ENCODE data around the gene EYS.

The EYS gene

DNA sequence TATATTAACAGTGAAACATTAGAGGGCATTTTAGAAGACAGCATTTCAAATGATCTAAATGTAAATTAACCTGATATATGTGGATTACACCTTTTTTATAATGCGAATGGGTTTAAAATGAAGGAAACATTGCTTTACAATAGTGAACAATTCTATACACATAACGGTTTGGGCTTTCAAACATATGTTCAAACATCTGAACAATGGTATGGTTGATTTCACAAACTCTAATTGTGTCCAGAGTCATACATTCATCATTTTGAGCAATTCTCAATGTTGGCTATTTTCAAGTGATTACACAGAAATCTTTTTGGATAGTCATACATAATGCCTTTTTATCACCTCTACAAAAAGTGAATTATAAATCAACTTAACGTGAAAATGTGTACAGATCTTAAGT lies 1493.3 kb downstream of the EYS start:
- no peak for DNase-seq

DNA sequence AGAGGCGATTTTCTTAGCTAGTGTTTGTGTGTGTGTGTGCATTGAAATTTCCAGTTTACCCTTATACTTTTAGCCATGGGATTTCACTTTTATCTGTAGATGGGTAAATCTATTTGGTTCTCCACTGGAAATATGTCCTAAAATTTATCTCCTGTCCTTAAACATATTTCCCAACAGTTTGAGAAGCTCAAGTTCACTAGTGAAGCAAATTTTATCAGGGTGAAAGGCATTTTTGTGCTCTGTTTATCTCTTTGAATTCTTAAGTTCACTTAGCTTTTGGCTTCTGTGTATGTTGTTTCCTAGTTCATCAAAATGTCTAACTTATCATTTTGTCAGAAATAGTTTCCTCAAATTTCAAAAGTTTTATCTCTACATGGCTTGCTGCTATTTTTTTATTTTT lies 1509.8 kb downstream of the EYS start:
- DNase-seq, result no peak

DNA sequence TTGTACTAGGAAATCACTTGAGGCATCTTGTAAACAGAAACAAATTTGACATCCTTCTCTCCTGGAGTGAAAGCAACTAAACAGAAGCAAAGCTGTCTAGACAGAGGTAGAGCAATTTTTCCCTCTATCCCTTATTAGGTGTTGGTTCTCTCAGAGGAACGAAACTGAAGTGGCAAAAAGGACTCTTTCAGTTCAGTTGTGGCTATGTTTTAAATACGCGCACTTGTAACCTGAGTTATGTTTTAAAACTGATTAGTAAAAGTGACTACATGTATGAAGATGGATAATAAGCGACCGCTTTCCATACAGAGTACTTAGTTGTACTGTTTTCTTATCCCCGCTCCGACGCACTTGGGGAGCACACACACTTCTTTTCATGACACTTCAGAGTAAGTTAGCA lies 1520.4 kb downstream of the EYS start:
- DNase-seq, result no peak

DNA sequence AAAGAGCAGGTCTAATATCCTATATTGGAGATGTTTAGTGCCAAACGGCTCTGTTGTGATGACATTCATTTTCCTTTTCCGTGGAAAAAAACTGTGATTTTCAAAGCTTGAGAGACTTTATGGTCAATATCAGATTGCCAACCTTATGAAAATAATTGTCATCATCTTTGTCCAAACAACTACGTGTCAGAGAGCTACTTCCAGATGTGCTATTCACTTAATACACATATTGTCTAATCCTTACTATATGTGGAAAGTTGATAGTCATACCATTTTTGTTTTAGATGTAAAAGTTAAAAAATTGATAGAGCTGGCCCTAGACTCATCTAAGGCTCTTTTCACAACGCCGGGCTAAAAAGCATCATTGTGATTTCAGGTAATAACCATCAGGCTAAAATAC lies 1521.4 kb downstream of the EYS start:
- no peak for DNase-seq

DNA sequence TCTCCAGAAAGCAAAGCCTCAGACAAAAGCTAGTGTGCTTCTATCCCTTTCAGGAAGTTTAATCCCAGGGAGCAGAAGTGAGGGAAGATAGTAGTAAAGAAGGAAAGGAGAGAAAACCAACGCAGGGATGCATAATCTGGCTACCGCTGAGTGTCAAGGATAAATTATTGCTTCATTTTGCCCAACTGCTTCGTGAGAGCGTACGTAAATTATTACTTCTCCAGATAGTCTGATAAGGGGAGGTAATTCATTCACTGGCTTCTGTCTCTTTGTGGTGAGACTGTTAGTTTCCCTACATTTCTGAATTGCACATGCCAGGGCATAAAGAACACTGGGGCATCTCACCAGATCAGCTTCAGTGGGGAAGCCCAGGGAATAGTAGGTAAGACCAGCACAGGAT lies 1531.7 kb downstream of the EYS start:
- DNase-seq, result no peak

DNA sequence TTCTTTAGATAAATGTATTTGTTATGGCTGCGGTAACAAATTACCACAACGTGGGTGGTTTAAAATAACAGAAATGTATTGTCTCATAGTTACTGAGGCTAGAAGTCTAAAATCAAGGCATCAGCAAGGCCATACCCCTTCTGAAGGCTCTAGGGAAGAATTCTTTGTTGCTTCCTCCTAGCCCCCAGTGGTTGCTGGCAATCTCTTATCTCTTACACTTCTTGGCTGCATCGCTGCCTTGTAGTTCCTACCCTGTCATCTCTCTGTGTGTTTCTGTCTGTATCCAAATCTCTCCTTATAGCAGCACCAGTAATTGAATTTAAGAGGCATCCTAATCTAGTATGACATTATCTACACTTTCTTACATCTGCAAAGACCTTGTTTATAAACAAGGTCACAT lies 1536.7 kb downstream of the EYS start:
- no peak for DNase-seq

DNA sequence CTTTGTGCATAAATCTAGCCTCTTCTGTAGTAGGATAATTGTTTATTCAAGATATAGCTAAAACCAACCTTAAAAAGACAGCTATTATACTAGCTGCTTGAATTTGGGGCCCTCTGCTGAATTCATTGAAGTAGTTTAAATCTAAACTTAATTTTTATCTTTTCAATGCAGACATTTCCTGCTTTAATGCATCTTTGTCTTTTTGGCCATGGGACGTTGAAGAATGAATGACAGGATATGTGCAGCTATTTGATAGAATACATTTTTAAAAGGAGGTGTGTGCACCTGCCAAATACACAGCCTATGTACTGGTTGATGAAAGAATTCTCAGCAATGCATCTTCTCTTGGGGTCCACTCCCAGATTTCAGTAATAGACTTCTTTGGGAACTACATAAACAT lies 1546.5 kb downstream of the EYS start:
- DNase-seq, result no peak

DNA sequence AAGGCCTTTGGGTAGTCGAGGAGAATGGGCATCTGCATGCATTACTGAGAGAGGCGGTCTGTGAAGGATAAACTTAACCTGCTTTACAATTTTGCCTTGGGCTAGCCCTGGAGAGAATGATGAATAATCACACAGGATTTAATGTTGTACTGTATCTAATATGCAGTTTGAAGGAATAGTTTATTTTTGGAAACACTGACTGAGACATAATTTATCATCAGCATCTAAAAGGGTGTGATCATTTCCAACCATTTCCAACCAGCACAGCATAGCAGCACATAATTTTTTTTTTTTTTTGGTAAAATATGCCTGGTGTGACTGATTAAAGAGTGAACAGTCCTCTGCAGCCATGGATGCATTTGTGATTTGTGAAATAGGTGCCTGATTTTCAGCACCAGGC lies 1552.0 kb downstream of the EYS start:
- no peak for DNase-seq

DNA sequence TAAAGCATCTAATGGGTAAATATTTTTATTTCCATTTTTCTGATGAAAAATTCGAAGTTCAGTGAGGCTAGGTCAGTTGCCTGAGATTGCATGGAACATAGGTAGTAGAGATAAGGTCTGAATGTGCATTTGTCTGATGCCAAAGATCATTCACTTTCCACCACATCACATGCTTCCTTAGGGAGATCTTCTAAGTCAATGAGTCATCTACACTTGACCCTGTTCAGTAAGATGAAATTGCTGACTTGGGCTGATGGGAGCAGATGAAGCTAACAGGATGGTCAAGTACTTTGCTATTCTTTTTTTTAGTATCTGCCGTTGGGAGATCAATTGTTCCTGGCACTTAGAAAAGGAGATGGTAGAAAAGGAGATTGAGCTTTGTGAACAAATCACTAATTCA lies 1560.2 kb downstream of the EYS start:
- no peak for DNase-seq

DNA sequence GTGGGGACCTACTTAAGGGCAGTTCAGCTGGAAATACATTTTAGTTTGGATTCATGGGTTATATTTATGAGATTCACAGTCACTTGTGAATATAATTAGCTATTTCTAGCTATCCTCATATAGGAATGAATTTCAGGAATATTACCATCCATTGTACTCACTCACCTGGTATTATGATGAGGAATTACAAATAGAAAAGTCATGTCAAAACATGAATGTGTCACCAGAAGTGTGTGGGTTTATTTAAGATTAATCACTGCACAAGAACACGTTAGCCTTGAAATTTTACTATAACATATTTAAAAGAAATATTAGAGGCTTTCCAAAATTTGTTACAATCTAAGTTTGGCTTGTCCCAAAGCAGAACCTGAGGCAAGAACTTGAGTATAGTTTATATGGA lies 1560.9 kb downstream of the EYS start:
- DNase-seq, result no peak

DNA sequence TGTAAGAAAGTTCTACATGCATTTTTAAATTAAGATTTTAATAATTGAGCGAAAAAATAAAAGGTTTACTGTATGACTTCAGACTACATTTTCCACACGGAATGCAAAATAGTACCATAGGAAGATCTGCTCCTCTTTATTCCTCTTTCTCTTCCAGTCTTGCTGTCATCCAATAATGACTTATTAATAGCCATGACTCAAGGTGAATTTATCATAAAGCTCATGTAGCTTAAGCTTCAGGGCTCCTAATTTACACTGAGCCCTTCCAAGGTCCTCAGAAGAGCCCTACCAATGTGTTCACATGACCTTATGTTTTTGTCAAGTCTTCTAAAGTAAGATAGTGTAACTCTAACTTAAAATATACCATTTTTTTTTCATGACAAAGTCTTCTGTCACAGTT lies 1561.4 kb downstream of the EYS start:
- no peak for DNase-seq

DNA sequence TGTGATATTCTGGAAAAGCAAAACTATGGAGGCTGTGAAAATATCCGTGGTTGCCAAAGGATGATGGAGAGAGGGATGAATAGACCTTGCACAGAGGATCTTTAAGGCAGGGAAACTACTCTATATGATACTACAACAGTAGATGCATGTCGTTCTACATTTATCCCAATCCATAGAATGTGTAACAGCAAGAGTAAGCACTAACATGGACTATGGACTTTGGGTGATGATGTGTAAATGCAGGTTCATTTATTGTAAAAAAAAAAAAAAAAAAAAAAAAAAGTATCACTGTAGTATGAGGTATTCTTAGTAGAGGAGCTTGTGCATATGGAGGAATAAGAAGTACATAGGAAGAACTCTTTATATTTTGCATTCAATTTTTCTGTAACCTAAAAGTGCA lies 1563.9 kb downstream of the EYS start:
- no peak for DNase-seq

DNA sequence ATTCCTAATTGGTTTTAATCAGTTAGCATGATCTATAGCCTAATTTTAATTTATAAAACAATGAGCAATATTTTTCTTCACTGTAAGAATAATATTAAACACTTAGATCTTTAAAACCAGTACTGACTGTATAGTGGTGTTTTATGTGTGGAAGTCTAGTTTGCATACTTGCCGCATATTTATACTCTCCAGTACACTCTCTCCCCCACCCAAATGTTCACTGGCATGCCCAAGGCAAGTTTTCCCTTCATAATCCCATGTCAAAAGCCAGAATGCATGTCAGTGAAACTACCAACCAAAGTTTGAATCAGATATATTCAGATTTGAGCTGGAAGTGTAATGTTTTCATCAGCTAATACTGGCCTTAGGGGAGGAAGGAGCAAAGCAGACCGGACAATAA lies 1565.3 kb downstream of the EYS start:
- no peak for DNase-seq

DNA sequence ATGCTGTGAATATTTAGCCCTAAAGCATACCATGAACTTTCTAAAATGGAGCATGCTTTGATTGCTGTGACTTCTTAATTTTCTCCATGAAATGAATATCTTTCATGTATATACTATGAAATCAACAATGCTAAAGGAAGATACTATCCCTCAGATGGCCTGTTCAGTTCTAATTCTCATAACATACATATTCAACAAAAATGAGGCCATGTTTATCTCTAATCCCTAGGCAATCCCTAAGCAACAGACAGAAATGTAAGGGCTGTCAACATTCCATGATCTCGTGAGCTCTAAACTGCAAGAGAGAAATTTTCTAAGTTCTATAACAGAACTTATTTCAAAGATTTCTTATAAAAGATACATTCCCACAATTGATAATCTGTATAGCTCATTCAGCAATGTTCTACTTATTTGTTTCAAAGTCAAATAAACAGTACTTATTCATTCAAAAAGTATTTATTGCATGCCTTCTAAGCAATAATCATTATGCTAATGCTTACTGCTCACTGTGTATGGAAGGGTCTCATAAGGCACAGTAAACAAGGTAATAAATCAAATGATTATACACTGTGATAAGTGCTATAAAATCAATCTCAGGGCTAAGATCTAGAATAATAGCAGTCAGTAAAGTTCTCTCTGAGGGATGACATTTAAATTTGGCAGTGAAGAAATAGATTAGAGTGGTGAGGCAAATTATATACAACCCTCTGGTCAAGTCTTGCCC lies 1578.6 kb downstream of the EYS start:
- no peak for DNase-seq

DNA sequence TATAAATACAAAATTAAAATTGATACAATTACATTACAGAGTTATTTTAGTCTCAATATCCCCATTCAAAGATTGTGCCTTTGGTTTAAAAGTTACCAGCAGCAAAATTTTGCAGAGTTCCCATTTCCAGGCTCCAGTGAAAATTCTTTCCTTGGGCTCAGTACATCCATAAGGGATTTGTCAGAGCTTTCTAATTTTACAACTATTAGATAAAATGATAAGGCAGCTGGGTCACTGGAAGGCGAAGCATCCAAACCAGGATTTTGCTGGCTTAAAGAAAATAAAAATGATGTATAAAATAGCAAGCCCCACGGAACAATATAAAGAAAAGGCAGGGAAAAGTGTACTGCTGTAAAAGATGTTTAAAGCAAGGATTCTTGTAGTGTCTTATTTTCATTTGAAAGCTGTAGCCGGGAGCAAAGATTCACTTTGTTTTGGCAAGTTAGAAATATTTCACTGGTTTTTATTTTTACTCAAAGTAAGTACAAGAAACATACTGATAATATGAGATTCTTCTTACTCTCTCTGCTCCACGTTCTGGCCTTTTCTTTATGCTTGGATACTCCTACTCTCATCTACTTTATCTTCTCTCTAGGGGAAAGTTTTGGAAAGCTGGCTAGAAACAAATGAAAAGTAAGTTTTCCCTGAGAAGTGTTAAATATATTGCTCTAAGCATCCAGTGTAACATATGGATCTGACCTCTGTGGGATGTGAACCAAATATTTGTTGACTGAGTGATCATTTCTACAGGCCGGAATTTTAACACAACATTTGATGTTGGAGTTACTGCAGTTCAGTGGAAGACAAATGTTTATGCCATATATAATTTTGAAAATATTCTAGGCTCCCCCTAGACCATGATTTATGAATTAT lies 1583.0 kb downstream of the EYS start:
- DNase-seq, result no peak

DNA sequence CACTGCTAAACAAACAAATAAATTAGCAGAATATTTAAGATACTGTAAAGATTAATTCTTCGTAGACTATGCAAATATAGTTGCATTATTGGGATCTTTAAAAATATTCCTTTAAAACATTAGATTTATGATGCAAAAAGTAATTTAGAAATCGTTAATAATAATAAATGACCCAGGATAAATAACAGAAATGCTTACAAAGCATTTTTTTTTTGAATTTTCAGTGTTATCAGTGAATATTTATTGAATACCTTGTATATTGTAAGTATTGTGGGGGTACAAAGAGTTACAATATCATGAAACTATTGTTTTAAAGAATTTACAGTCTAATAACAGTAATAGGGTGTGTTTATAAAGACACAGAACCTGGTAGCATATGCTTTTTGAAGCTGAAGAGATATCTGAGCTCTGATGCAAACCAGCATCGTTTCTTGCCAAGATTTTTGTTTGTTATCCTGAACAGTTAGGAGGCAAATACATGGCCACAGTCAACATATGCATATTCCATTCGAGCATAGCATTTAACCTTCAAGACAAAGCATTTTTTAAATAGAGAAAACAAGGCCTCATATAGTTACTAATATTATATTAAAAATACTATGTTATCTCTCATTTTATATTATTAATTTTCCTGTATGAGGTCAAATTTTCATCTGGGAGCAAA lies 1584.2 kb downstream of the EYS start:
- DNase-seq, result no peak

DNA sequence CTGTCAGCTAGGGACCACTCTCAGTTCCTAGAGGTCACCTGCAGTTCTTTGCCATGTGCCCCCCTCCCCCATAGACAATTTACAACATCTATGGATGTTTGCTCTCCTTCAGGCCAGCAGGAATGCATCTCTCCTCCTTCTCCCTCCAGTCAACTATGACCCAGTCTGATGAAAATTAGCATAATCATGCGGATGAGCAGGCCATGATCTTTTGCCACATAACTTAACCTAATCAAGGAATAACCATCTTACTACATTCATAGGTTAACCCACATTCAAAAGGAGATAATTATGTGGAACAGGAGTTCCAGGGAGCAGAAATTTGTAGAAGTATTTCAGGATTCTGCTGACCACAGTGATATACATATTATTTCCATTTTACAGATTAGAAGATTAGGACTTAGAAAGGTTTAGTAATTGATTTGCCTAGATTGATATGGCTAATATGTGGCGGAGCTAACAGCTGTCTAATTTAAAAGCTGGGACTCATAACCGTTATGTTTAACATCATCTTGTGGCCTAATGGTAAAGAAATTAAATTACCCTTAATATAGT lies 1585.9 kb downstream of the EYS start:
- DNase-seq, result no peak

DNA sequence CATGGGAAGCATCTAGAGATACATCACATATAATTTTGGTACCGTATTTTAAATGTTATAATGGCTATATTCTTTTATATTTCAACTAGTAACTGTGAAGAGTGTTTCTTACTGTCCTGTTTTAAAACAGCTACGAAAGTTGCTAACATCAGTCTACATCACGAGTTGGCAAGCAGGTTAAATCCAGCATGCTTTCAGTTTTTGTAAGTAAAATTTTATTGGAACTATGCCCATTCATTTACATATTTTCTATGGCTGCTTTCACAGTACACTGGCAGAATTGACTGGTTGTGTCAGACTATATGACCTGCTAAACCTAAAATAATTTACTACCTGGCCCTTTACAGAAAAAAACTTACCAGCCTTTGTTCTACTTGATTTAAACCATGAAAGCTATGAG lies 1593.3 kb downstream of the EYS start:
- no peak for DNase-seq

DNA sequence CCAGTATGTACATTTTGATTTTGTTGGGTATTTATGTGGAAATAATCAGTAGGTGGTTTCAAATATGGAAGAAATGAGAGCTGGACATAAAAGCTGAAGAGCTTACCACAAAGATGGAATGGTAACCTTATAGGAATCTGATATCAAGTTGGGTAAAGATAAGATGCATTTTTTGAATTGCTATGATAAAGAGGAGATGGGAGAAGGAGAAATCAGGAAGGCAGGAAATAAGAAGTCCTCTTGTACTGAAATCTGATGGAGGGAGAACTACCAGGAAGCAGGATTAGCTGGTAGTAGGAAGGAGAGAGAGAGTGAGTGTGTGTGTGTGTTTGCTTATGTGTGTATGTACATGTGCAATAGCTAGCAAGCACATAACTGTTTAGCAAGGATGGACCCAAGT lies 1603.0 kb downstream of the EYS start:
- DNase-seq, result no peak

DNA sequence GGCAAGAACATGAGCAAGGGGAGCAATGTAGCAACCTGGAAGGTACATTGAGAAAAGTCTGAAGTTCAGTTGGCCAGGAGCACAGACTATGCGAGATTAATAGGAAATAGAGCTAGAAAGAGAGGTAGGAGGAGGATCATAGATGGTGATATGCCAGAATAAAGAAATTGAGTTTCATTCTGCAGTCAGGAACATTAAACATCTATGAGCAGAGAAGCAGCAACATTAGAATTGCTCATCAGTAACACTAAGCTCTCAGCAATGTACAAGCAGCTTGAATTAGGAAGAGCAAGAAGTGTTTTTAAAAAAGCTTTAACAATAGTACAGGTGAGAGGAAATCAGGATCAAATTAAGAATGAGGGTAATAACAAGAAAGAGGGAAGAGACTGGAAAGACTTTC lies 1603.5 kb downstream of the EYS start:
- DNase-seq, result no peak

DNA sequence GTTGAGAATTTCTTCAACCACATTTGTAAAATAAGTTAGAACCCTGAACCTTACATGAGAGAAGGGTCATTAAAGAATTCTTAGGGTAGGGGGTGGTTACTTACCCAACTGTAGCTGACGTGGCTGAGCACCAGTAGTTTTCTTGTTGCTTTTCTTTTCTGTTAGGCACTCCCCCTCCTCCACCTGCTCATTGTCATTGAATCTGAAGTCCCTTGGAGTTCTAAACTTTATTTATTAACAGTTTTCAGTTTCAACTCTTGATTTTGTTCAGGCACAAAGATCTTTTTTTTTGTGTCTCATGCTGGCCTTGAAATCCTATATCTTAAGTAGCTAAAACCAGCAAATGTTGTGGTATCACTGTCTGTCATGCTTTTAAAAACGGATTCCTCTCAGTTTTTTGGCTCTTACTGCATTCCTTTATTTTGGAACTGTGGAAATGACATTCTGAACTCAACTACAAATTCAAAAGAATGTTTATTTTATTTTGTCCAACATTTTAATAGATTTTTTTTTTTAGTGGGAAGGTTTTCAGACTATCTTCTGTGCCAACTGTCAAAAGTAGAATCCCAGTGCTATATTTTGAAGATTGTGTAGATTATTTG lies 1606.2 kb downstream of the EYS start:
- no peak for DNase-seq

DNA sequence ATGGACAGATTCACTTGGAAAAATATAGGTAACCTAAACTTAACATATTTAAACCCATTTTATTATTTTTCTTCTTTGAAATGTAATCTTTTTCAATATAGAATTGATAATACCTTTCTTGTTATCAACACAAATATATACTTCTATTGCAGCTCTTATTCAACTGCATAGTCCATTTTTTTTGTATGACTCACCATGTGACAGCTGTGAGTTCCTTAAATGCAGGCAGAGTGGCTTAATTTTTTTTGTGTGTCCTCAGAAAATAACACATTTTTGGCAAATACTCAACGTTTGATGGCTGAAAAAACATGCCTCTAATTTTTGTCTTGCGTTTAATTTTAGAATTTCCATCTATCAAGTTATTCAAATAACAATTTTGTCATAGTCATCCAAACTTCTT lies 1616.7 kb downstream of the EYS start:
- no peak for DNase-seq

DNA sequence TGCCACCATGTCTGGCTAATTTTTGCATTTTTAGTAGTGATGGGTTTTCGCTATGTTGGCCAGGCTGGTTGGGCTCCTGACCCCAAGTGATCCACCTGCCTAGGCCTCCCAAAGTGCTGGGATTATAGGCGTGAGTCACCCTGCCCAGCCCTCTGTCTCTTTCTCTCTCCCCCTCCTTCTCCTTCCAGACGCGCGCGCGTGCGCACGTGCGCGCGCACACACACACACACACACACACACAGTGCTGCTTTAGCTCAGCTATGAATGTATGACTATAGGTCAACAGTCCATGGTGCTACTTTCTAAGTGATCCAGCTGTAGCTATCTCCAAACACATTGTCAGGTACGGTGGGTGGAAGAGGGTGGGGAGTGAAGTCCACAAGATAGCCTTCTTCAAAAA lies 1621.9 kb downstream of the EYS start:
- no peak for DNase-seq
